Naive thymus-derived CD4-positive, alpha-beta T cell (primary cell): ENCODE results near the gene UMODL1. TPM values are rescaled to one million over a fixed set of nuclear protein-coding genes. Genes with fewer than 3 reads are reported as not detected.

ENCODE experiments used
- ATAC-seq: fragments of 150-1000 bp; cut with Tn5 transposase; 2 replicates; pipeline ENCODE4 v1.10.0; 2021; ENCODE audit warnings: mild to moderate bottlenecking, moderate library complexity
- CTCF ChIA-PET: fragments of 350-600 bp; sonication (Branson Sonifier 250); formaldehyde crosslinking; loops from one replicate; lab custom pipeline; 2021; ENCODE audit warnings: antibody characterized with exemption; lab: Charles Lee
- POLR2A ChIA-PET: fragments of 350-600 bp; sonication (Branson Sonifier 250); formaldehyde crosslinking; loops from one replicate; lab custom pipeline; 2021; ENCODE audit warnings: antibody characterized with exemption, inconsistent platforms; lab: Charles Lee
- DNase-seq, 9 donors: peaks; one replicate each; pipeline versions ENCODE4 v3.0.0 to v3.0.0-alpha.2; 2020 to 2022; ENCODE audit warnings: mixed read lengths in 1 of 9
- H3K27ac ChIP-seq: one replicate; pipeline ENCODE4 v1.7.0; 2013; ENCODE audit warnings: mild to moderate bottlenecking, low read depth, low read length, moderate library complexity
- H3K27me3 ChIP-seq, 2 donors: one replicate each; pipeline ENCODE4 v1.7.0; 2013; ENCODE audit warnings: low read length in 2 of 2, mild to moderate bottlenecking in 2 of 2, moderate library complexity in 2 of 2; ENCODE audit not compliant: control insufficient read depth in 2 of 2, insufficient read depth in 2 of 2
- H3K36me3 ChIP-seq, 3 experiments: 1 replicate in 2 of 3; 2 replicates in 1 of 3; pipeline ENCODE4 v1.7.0; 2013; ENCODE audit warnings: low read length in 3 of 3, mild to moderate bottlenecking in 3 of 3, moderate library complexity in 1 of 3; ENCODE audit not compliant: insufficient read depth in 3 of 3, control insufficient read depth in 2 of 3
- H3K4me1 ChIP-seq, 2 donors: one replicate each; pipeline ENCODE4 v1.7.0; 2013; ENCODE audit warnings: low read length in 2 of 2, mild to moderate bottlenecking in 2 of 2, moderate library complexity in 1 of 2; ENCODE audit not compliant: control insufficient read depth in 2 of 2, insufficient read depth in 2 of 2
- H3K4me3 ChIP-seq: 2 replicates; pipeline ENCODE4 v1.7.0; 2013; ENCODE audit warnings: mild to moderate bottlenecking, low read length
- H3K9me3 ChIP-seq, 3 experiments: 1 replicate in 2 of 3; 2 replicates in 1 of 3; pipeline ENCODE4 v1.7.0; 2013; ENCODE audit warnings: low read length in 3 of 3; ENCODE audit not compliant: control insufficient read depth in 2 of 3
- H3K27ac Mint-ChIP-seq, 9 donors: one replicate each; pipeline ENCODE4 v1.8.0; 2020 to 2022; ENCODE audit warnings: mixed read lengths in 9 of 9, mild to moderate bottlenecking in 8 of 9, moderate library complexity in 5 of 9, inconsistent platforms in 2 of 9
- H3K27me3 Mint-ChIP-seq, 5 donors: one replicate each; pipeline ENCODE4 v1.8.0; 2021 to 2022; ENCODE audit warnings: mixed read lengths in 5 of 5, mild to moderate bottlenecking in 1 of 5
- H3K36me3 Mint-ChIP-seq, 5 donors: one replicate each; pipeline ENCODE4 v1.8.0; 2020 to 2022; ENCODE audit warnings: mixed read lengths in 5 of 5, mild to moderate bottlenecking in 3 of 5, inconsistent platforms in 1 of 5
- H3K4me1 Mint-ChIP-seq, 7 donors: one replicate each; pipeline ENCODE4 v1.8.0; 2020 to 2022; ENCODE audit warnings: mixed read lengths in 7 of 7, mild to moderate bottlenecking in 3 of 7, inconsistent platforms in 1 of 7
- H3K4me3 Mint-ChIP-seq, 10 donors: one replicate each; pipeline ENCODE4 v1.8.0; 2020 to 2022; ENCODE audit warnings: mild to moderate bottlenecking in 10 of 10, mixed read lengths in 10 of 10, moderate library complexity in 6 of 10, inconsistent platforms in 2 of 10
- H3K9me3 Mint-ChIP-seq, 11 donors: one replicate each; pipeline ENCODE4 v1.8.0; 2020 to 2022; ENCODE audit warnings: mixed read lengths in 11 of 11, mild to moderate bottlenecking in 4 of 11, inconsistent platforms in 1 of 11, moderate library complexity in 1 of 11
- intact Hi-C, 2 donors: fragments of 100-400 bp; cut with micrococcal nuclease; formaldehyde crosslinking; loops; one replicate each; pipeline ENCODE4 v1.15.1; 2023
- polyA plus RNA-seq, 2 donors: library from polyadenylated mRNA; unstranded; fragments of 300-500 nt; fragmentation: Illumina TruSeq; gene quantifications; one replicate each; pipeline ENCODE4 v1.2.3, GENCODE V29; 2021
- total RNA-seq, 6 experiments: library from RNA in 5 of 6; stranded (reverse) in 5 of 6; gene quantifications; 1 replicate in 5 of 6; 2 replicates in 1 of 6; pipeline ENCODE4 v1.2.3 and lab custom pipeline; 2021 to 2026

Gene UMODL1
- total and polyA plus RNA-seq, 7 experiments from 2014 or later: 0.11 to 1.7 (median 0.66) TPM; not detected in 1

DNA sequence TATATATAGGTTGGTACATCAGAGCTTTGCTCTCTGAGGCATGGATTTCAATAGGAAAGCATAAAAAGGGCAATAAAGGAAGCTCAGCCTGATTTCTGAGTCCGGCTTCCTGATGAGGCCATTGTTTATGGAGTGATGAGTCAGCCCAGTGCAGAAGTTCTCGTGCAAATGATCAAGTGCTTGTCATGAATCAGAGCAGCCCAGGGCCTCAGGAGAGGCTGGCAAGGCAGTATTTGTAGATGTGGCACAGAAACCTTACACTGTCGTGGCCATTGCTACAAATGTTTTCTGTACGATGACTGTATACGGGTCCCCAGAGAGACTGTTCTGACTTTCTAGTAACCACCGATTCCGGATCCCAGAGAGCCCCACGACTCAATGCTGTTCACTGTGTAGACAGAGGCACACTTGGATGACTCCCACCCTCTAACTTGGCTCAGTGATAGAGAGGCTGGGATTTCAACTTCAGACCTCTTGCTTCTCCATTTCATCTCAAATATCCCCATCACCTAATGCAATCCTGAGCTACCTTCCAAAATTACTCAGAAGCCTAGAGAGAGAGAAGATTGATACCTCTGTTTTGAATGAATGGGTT lies 26.8 kb downstream of the UMODL1 start:
- Histone ChIP-seq H3K9me3 (no peaks in the 10 kb centered on the region), H3K4me3 (no peak overlapping the region), H3K4me1 (no peaks in the 10 kb centered on the region), H3K36me3 (no peaks in the 10 kb centered on the region), H3K27ac (no peak overlapping the region), H3K27me3 (no peaks in the 10 kb centered on the region)
- ChIA-PET POLR2A (no interaction called here), CTCF (interaction anchor here (2.9 kb wide), 1 partner anchor 10 kb away, joined by 9 read pairs; no protein-coding TSS in a partner anchor)
- Mint-ChIP-seq H3K36me3 (peaks cover 0 to 5% (median 0%) of the 10 kb centered on the region in 5 donors), H3K9me3 (peaks cover 0 to 12% (median 4%) of the 10 kb centered on the region in 11 donors), H3K27ac (no peak overlapping the region), H3K4me3 (no peak overlapping the region), H3K27me3 (peaks cover 0 to 16% (median 0%) of the 10 kb centered on the region in 5 donors), H3K4me1 (peaks cover 0 to 12% (median 0%) of the 10 kb centered on the region in 7 donors)
- ATAC-seq (peak; percentile 89), DNase-seq (no peak)
- intact Hi-C loops: no loop called here

DNA sequence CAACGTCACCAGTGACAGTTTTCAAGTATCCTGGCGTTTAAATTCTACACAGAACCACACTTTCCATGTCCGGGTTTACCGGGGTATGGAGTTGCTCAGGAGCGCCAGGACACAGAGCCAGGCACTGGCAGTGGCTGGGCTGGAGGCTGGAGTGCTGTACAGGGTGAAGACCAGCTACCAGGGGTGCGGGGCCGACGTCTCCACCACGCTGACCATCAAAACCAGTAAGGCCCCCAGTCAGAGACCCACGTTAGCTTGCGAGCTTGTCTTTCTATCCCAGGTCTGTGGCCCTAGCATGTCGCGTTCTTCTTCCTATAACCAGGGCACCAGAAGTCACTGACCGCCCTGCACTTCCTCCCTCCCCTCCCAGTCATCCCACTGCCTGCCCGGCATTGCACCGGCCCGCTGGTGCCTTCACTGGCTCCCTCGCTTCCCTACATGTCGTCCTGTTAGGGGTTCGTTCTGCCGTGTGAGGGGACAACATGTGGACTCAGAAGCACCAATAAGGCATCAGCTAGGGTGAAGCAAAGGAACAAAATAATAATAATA lies 27.9 kb downstream of the UMODL1 start:
- H3K9me3 ChIP-seq: no peaks in the 10 kb centered on the region
- no peaks in the 10 kb centered on the region for H3K27me3 ChIP-seq
- H3K4me1 Mint-ChIP-seq: peaks cover 0 to 12% (median 0%) of the 10 kb centered on the region in 7 donors
- H3K27ac ChIP-seq: no peak overlapping the region
- ATAC-seq (no peak), DNase-seq (no peak)
- POLR2A ChIA-PET: no interaction called here
- H3K4me1 ChIP-seq: no peaks in the 10 kb centered on the region
- peaks cover 0 to 5% (median 0%) of the 10 kb centered on the region in 5 donors for H3K36me3 Mint-ChIP-seq
- H3K9me3 Mint-ChIP-seq: peaks cover 0 to 10% (median 4%) of the 10 kb centered on the region in 11 donors
- H3K27ac Mint-ChIP-seq: peak overlapping the region in 1 of 9 donors; percentile 64
- H3K4me3 Mint-ChIP-seq: no peak overlapping the region
- CTCF ChIA-PET: no interaction called here
- peaks cover 0 to 20% (median 0%) of the 10 kb centered on the region in 5 donors for H3K27me3 Mint-ChIP-seq
- H3K4me3 ChIP-seq: no peak overlapping the region
- no peaks in the 10 kb centered on the region for H3K36me3 ChIP-seq
- intact Hi-C loops: no loop called here

DNA sequence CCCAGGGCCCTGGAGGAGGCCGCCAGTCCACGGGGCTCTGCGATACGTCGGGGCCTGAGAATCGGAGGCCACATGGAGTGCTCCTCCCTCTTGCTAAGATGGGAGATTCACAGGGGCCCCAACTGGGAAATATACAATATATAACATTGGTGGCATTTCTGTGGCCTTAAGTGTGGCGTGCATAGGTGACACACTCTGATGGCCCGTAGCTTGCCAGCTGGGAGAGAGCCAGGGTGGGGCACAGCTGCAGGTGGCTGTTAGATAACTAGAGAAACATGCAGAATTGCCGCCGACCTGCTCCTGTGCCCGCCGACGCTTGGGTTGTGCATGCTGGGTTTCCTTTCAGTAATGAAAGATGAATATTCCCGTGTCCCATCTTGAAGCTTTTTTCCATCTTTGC lies 30.1 kb downstream of the UMODL1 start:
- Mint-ChIP-seq H3K27ac (no peak overlapping the region), H3K27me3 (peaks cover 0 to 20% (median 0%) of the 10 kb centered on the region in 5 donors), H3K9me3 (no peaks in the 10 kb centered on the region), H3K4me1 (peaks cover 0 to 12% (median 0%) of the 10 kb centered on the region in 7 donors), H3K36me3 (no peaks in the 10 kb centered on the region), H3K4me3 (no peak overlapping the region)
- intact Hi-C loops: no loop called here
- no peaks in the 10 kb centered on the region for H3K4me1 ChIP-seq
- no peak for DNase-seq
- CTCF ChIA-PET: interaction anchor here (1.4 kb wide), 1 partner anchor 31 kb away, joined by 4 read pairs; no protein-coding TSS in a partner anchor
- POLR2A ChIA-PET: no interaction called here
- H3K9me3 ChIP-seq: no peaks in the 10 kb centered on the region
- H3K27ac ChIP-seq: no peak overlapping the region
- no peak for ATAC-seq
- H3K27me3 ChIP-seq: no peaks in the 10 kb centered on the region
- no peaks in the 10 kb centered on the region for H3K36me3 ChIP-seq
- H3K4me3 ChIP-seq: no peak overlapping the region

DNA sequence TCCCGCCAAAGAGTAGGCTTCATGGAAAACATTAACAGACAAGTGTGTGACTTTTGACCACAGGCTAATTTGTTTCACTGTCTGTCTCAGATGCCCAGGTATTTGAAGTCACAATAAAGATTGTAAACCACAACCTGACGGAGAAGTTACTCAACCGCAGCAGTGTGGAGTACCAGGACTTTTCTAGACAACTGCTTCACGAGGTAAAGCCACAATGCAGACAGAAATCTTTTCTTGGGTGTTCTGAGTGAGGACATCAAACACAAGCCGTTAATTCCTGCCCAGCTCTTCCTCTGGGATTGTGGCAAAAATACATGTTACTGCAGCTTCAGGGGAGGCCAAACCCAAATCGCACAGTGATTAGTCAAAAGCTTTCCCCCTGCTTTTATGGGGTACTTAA lies 31.0 kb downstream of the UMODL1 start:
- Mint-ChIP-seq H3K9me3 (no peaks in the 10 kb centered on the region), H3K36me3 (no peaks in the 10 kb centered on the region), H3K27me3 (peaks cover 0 to 19% (median 0%) of the 10 kb centered on the region in 5 donors), H3K4me1 (peaks cover 0 to 16% (median 5%) of the 10 kb centered on the region in 7 donors), H3K27ac (peak overlapping the region in 1 of 9 donors; percentile 5), H3K4me3 (no peak overlapping the region)
- DNase-seq (no peak), ATAC-seq (no peak)
- no peaks in the 10 kb centered on the region for H3K27me3 ChIP-seq
- intact Hi-C loops: no loop called here
- no peaks in the 10 kb centered on the region for H3K9me3 ChIP-seq
- no peak overlapping the region for H3K27ac ChIP-seq
- no peaks in the 10 kb centered on the region for H3K4me1 ChIP-seq
- CTCF ChIA-PET: interaction anchor here (0.7 to 1.4 kb wide), 2 partner anchors 32 to 95 kb away, joined by 3 to 4 read pairs; no protein-coding TSS in a partner anchor
- POLR2A ChIA-PET: no interaction called here
- no peak overlapping the region for H3K4me3 ChIP-seq
- H3K36me3 ChIP-seq: no peaks in the 10 kb centered on the region

DNA sequence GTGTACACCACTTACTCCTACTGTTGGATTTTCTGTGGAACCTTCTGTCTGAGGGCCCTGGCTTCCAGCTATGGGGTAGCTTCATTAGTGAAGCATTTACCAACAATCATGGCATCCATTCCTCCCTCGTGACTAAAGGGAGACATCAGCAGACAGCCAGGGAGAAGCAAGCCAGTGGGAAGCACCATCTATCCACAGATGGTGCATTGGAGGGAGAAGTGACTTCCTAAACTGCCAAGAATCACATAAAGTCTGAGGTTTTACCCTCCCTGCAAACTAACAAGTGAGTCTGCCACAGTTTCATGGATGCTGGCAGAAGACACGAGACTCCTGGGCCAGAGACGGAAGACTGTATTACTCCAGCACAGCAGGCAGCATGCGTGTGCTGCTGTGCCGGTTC lies 31.4 kb downstream of the UMODL1 start:
- Histone ChIP-seq H3K36me3 (no peaks in the 10 kb centered on the region), H3K4me1 (peaks cover 0 to 4% of the 10 kb centered on the region in 2 donors), H3K27me3 (no peaks in the 10 kb centered on the region), H3K9me3 (no peaks in the 10 kb centered on the region), H3K4me3 (no peak overlapping the region), H3K27ac (no peak overlapping the region)
- ChIA-PET POLR2A (no interaction called here), CTCF (interaction anchor here (0.7 kb wide), 1 partner anchor 96 kb away, joined by 3 read pairs; no protein-coding TSS in a partner anchor)
- Mint-ChIP-seq H3K4me3 (no peak overlapping the region), H3K36me3 (no peaks in the 10 kb centered on the region), H3K4me1 (peaks cover 0 to 18% (median 5%) of the 10 kb centered on the region in 7 donors), H3K27me3 (peaks cover 0 to 16% (median 0%) of the 10 kb centered on the region in 5 donors), H3K27ac (no peak overlapping the region), H3K9me3 (no peaks in the 10 kb centered on the region)
- DNase-seq (no peak), ATAC-seq (no peak)
- intact Hi-C loops: no loop called here

DNA sequence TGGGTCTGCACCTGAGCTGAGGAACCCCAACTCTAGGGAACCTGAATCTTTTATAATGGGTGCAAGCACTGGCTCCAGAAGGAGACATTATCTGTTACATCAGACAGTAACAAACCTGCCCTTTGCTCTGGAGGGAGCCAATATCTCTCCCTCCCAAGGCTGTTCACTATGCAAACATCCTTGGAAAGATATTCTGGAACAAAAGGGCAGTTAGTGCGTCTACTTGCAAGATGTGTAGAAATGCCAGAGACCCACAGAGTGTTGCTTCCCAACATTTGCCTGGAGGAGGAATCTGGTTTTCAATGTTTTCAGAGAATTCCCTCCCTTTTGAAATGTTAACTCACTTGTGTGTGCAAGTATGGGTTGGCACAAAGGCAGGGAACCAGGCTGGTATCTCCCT lies 31.9 kb downstream of the UMODL1 start:
- Histone ChIP-seq H3K36me3 (no peaks in the 10 kb centered on the region), H3K9me3 (no peaks in the 10 kb centered on the region), H3K4me3 (no peak overlapping the region), H3K27ac (no peak overlapping the region), H3K27me3 (no peaks in the 10 kb centered on the region), H3K4me1 (peaks cover 0 to 8% of the 10 kb centered on the region in 2 donors)
- Mint-ChIP-seq H3K27me3 (peaks cover 0 to 16% (median 0%) of the 10 kb centered on the region in 5 donors), H3K9me3 (no peaks in the 10 kb centered on the region), H3K4me3 (no peak overlapping the region), H3K4me1 (peaks cover 0 to 22% (median 7%) of the 10 kb centered on the region in 7 donors), H3K36me3 (no peaks in the 10 kb centered on the region), H3K27ac (no peak overlapping the region)
- ATAC-seq: no peak
- intact Hi-C loops: no loop called here
- POLR2A ChIA-PET: no interaction called here
- DNase-seq: no peak
- CTCF ChIA-PET: no interaction called here
